SK-N-SH treated with all-trans-retinoic acid at 6 μM for 48 hours (cell line): ENCODE measurements around the gene C3orf18.

Experiments used
- ATAC-seq: fragments of 200-7000 bp; cut with Tn5 transposase; 3 replicates; pipeline ENCODE4 v1.9.1; 2020; ENCODE audit warnings: mild to moderate bottlenecking, moderate library complexity
- GLIS3 ChIP-seq: fragments of 250-450 bp; sonication (Bioruptor Pico); IDR thresholded peaks from 2 replicates; pipeline ENCODE4 v1.5.0; 2020; ENCODE audit warnings: mild to moderate bottlenecking, moderate library complexity

The C3orf18 gene

DNA sequence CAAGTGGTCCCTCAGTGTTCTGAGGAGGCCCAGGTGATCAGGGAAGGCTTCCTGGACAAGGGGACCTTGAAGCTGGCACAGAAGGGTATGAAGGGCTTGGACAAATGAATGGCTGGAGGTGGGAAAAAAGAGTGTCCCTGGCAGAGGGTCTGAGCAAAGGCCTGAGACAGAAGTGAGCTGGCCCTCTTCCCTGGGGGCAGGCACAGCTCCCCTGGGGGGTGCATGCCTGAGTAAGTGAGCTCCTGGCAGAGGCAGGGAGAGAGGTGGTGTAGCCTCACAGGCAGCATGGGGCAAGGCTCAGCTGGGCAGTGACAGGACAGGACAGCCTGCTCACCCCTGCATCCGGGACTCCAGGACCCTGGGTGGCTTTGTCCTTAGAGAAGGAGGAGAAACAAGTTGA, 58.7 kb downstream of the C3orf18 start:
- no peak for ATAC-seq
- no peak for TF ChIP-seq GLIS3 (CRISPR knock-in tag)
